ENCODE measurements around the gene TEDDM1.

GRCh38 chr1:182413969-182414368 is 13.5 kb upstream of the TEDDM1 start:
- no peak for TF ChIP-seq CTCF (IDR thresholded peaks at IDR 0.05)
- no peak for TF ChIP-seq POLR2AphosphoS5 (IDR thresholded peaks at IDR 0.05)

All from stomach (tissue), 4 donors.